Measurements from ENCODE around the gene PPP1R3A.

PPP1R3A gene

DNA sequence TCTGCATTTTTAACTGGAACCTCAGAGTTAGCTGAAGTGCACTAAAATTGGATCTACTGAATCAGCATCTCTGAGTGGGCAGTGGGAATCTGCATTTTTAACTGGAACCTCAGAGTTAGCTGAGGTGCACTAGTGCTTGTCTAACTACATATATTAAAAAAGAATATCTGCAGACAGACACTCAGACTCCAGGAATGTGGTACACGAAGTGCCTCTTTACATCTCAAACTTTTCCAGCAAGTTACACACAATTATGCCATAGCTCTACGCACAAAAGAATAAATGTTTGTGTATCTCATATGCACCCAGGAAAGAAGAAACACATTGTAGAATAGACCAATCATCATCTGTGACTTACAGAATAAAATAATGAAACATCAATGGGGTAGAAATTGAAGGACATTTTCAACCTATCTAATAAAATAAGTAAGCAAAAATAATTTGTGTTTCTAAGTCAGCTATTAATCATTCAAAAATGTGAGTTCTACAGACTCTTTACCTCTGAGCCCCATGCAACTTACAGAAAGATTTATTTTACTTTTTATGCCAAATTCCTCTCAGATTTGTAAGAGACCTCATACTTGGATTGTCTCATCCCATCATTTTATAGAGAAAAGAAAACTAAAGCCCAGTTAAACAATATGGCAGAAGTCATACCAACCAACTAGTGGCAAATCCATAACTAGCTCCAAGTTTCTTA, 28.3 kb downstream of the PPP1R3A start:
- DNase-seq (ENCODE audit: low read depth, low spot score) = no peak
- no peak overlapping the region for H3K27ac ChIP-seq

DNA sequence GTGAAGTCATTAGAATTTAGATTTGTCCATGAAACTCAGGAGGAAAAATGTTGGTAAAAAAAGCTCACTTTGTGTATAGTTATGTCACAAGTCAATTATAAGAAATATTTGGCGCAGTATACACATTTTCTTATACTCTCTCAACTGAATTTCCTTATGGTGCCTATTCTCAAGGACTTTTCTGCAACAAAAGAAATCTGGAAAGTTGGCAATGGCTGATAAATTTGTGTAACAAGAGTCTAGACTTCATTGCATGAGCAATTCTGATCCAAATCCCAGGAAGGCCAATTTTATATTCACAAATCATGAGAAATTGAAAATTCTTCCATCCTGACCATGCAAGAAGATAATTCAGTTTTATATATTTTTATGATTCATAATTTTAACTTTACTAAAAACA, 35.7 kb downstream of the PPP1R3A start:
- no peak for DNase-seq (ENCODE audit: low read depth, low spot score)

DNA sequence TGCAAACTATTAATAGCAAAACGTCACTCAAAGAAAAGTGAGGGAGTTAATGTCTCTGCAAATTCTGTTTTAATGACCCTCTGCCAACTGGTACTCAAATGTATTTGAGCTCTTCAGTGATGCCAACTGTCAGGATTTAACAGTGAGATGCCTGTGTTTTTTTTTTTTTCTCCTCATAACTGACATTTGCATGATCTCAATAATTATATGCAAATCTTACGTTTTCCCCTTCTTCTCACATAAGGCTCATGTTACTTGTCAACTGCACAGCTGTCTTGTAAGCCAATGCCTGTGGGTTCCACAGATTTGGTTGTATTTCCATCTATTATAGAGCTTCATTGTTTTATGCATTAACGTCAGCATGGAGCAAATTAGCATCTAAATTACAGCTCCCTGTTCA, 38.2 kb downstream of the PPP1R3A start:
- no peak overlapping the region for H3K27ac ChIP-seq
- no peak for DNase-seq (ENCODE audit: low read depth, low spot score)

More for the DNA sequence above, 35.7 kb downstream of the PPP1R3A start:
- no peak overlapping the region for H3K27ac ChIP-seq

DNA sequence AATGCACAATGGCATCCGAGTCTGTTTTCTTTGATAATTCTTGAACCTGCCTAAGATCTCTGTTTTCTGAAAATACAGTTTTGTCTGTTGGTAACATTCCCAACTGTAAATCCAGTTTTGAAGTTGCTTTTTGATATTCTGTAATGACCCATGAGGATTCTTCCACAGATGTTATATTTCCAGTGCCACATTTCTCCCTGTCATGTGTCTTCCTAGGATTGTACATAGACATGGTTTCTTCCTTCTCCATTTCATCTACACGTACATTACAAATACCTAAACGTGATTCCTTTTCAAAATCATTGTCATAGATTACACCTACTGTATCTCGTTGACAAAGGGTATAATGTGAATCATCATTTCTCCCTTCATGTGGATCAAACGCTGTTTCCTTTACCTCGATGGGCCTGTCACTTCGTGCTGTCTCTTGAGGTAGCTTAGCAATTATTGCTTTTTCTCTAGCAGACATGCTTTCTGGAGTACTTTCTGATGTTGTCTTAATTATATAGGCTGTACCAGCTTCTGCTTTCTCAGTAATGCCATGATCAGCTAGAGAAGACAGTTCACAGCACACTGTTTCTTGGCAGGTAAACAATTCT, 40.3 kb downstream of the PPP1R3A start:
- no peak overlapping the region for H3K27ac ChIP-seq
- DNase-seq (ENCODE audit: low read depth, low spot score) = no peak

DNA sequence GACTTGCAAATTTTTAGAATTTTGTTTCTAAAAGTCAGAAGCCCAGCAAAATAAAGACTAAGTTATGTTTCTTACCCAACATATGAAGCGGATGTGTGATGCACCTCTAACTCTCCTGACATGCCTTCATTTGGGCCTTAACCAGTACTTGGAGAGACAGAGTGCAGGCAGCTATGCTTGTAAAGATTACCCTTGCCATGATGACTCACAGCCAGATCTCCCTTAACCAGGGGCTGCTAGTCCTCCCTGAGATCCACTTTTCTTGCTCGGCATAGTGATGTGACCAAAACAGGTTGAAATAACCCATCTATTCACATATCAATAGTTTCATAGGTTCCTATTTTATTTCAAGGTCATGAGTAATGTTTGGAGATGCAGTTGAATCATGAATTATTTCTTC, 43.6 kb downstream of the PPP1R3A start:
- no peak overlapping the region for H3K27ac ChIP-seq
- DNase-seq (ENCODE audit: low read depth, low spot score) = no peak

DNA sequence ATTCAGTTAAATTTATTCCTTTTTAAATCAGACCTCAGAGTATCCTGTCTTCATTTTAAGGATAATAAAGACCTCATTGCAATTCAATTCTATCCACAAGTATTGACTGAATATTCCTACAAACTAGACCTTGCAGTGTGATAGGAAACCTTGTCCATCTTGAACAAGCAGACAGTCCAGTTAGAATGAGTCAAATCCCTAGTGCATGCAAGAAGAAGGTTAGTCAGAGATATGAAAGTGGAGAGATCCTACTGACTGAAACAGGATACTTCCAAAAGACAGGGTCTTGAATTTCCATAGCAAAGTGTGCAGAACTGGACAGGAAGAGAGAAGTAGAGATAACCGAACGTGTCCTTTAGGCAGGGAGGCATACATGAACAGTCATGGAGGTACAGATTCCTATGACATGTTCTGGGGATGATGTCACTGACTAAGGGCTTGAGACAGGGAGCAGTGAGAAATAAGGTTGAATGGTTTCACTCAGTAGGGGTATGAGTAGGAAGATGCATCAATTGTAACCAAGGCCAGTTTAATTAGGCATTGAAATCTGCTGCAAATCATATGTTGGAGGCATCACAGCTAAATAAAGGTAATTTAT, 45.2 kb downstream of the PPP1R3A start:
- no peak for DNase-seq (ENCODE audit: low read depth, low spot score)
- H3K27ac ChIP-seq = no peak overlapping the region

DNA sequence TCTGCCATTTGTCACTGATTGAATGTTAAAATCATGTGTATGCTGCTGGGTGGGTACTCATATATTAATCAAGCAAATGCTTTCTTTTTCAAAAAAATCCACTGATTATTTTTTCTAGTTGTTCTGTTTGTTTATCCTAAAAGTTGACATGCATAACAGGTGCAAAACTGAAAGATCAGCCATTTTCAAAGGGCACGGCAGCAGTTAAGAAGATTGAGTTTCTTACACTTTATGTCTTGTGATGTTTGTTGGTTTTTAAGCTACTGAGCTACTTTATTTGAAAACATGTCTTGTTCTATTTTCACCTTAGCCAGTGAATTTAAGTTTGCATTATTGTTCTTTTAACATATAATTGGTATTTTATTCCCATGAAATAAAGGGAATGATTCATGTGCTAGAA, 45.8 kb downstream of the PPP1R3A start:
- H3K27ac ChIP-seq = no peak overlapping the region
- no peak for DNase-seq (ENCODE audit: low read depth, low spot score)

DNA sequence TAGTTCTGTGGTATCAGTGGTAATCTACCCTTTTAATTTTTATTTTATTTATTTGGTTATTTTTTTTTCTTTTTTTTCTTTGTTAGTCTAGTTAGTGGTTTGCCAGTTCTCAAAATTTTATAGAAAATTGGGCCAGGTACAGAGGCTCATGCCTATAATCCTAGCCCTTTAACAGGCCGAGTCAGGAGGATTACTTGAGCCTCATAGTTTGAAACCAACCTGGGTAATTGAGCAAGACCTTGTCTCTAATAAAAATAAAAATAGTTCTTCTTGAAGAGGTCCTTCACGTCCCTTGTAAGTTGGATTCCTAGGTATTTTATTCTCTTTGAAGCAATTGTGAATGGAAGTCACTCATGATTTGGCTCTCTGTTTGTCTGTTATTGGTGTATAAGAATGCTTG, 51.5 kb downstream of the PPP1R3A start:
- DNase-seq (ENCODE audit: low read depth, low spot score) = no peak
- no peak overlapping the region for H3K27ac ChIP-seq

DNA sequence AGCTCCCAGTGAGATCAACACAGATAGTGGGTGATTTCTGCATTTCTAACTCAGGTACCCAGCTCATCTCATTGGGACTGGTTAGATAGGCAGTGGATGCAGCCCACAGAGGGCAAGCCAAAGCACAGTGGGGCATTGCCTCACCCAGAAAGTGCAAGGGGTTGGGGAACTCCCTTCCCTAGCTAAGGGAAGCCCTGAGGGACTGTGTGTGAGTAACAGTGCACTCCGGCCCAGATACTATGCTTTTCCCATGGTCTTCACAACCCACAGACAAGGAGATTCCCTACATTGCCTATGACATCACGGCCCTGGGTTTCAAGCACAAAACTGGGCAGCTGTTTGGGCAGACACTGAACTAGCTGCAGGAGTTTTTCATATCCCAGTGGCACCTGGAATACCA, 62.8 kb downstream of the PPP1R3A start:
- no peak overlapping the region for H3K27ac ChIP-seq
- no peak for DNase-seq (ENCODE audit: low read depth, low spot score)

DNA sequence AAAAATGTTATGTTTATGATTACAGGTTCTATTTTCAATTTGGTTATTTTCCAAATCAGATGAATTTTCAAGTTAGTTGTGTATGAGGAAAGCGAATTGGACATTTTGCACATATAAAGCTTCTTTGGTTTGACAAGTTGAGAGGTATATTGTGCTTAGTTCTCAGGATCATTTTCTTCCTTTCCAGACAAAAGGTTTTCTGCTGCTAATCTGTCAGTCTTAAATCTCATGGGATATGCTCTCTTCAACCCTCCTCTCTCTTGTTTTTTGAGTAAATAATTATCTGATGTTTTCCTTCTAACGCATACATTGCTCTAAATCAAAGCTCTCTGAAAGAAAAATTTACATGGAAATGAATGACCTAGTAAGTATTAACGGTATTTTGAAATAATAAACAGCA, 77.9 kb downstream of the PPP1R3A start:
- no peak overlapping the region for H3K27ac ChIP-seq
- DNase-seq (ENCODE audit: low read depth, low spot score) = no peak

DNA sequence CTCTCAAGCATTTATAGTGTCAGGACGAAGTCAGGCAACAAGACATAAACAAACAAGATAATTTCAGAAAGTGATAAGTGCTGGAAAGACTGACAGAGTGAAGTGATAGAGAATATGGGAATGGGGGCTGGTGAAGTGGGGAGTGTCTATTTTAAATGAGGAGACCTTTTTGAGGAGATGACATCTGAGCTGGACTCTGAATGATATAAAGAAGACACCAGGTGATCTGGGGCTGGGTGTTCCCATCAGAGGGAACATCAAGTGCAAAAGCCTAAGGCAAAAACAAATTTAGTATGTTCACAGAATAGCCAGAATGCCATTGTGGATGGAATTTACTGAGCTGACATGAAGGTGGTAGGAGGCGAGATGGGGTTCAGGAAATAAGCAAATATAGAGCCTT, 83.4 kb downstream of the PPP1R3A start:
- no peak for DNase-seq (ENCODE audit: low read depth, low spot score)

DNA sequence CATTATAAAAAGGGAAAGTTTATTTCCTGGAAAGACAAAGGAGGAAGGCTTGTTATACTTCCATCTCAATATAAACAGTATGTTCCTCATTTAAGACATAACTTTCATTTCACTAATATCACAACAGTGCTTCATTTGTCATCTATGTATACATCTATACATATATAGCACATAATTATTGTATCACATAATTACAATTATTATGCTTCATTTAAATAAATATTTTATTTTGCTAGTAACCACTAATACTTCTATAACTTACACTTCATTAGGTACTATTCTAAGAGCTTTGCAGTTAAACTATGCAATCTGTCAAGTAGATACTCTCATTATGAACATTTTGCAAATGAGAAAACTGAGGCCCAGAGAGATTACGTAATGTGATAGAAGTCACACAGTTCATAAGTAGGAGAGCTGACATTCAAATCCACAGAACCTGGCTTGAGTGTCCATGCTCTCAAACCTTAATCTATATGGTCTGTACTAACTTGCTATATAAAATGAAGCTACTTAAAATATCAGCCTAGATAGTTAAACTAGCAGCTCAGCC, 86.5 kb downstream of the PPP1R3A start:
- no peak for DNase-seq (ENCODE audit: low read depth, low spot score)
- H3K27ac ChIP-seq = no peak overlapping the region

More for the DNA sequence above, 83.4 kb downstream of the PPP1R3A start:
- H3K27ac ChIP-seq = no peak overlapping the region

DNA sequence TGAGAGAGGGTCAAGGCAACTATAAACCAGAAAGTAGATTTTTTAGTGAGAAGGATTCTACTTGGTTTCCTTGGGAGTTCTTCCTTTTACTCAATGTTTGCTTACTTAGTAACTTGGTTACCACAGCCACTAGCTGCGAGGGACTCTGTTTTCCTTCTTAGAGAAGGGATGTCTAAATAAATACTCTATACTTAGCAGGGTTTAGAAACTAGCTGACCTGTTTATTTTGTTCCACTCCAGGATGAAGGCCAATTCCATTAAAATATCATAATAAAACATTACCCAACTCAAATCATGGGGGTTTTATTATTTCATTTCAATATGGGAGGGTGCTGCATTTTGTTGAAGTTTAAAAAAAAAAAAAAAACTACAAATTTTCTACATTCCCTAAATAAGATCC, 87.3 kb downstream of the PPP1R3A start:
- DNase-seq (ENCODE audit: low read depth, low spot score) = no peak

DNA sequence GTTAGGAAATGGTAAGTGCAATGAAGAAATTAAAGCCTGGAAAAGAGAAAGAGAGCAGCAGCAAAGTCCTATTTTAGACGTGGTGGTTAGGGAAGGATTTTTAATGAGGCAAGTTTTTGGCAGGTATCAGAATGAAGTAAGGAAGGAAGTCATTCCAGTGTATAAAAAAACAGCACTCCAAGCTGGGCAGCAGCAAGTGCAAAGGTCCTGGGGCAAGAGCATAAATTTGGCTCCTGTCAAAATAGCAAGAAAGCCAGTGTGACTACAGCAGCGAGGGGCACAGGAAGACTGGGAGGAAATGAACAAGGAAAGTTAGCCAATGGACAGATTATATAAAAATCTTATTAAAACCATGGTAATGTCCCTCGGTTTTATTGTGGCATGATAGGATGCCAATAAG, 90.2 kb downstream of the PPP1R3A start:
- H3K27ac ChIP-seq = no peak overlapping the region
- no peak for DNase-seq (ENCODE audit: low read depth, low spot score)

More for the DNA sequence above, 87.3 kb downstream of the PPP1R3A start:
- H3K27ac ChIP-seq = no peak overlapping the region

Data from epithelial cell of prostate (primary cell).